Medulla oblongata (tissue), 1 donor: ENCODE results near the gene THAP4.

Source experiments
- DNase-seq: peaks from one replicate; pipeline ENCODE4 v3.0.0-alpha.2; 2015; ENCODE audit errors: extremely low spot score

The THAP4 gene

GRCh38 chr2:241640165-241640795 lies 3.3 kb upstream of the THAP4 start:
- DNase-seq: no peak

DNA sequence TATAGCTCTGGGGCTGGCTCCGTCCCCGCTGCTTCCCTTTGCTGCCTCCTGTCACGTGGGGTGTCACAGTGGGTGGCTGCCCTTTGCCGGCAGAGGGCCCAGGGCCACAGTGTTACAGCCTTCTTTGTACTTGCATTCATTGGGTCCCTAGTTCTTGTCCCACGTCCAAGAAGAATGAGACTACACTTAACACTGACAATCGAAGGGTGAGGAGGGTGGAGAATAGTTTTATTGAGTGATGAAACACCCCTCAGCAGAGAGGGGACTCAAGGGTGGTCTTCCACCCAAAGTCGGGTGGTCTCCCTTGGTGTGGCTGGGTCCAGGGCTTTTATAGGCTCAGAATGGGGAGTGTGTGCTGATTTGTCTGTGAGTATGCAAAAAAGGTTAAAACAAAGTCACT lies 2.4 kb upstream of the THAP4 start:
- DNase-seq: no peak

DNA sequence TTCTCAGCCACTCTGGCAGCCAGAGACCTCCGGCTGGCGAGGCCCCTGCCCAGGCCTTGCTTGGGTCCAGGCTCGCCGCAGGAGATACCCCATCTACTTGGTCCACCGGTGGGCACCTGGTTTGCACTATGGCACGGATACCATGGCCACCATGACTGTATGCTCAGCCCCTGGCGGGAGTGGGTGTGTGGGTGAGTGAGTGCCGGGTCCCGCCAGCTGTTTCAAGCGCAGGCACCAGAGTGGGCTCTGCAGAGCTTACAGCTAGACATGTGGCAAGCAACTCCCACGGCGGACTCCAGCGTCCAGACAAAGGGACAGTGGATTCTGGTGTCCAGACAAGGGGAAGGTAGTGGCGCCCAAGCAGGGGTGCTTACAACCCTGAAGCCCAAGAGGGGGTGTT lies 2.0 kb upstream of the THAP4 start:
- DNase-seq: no peak

DNA sequence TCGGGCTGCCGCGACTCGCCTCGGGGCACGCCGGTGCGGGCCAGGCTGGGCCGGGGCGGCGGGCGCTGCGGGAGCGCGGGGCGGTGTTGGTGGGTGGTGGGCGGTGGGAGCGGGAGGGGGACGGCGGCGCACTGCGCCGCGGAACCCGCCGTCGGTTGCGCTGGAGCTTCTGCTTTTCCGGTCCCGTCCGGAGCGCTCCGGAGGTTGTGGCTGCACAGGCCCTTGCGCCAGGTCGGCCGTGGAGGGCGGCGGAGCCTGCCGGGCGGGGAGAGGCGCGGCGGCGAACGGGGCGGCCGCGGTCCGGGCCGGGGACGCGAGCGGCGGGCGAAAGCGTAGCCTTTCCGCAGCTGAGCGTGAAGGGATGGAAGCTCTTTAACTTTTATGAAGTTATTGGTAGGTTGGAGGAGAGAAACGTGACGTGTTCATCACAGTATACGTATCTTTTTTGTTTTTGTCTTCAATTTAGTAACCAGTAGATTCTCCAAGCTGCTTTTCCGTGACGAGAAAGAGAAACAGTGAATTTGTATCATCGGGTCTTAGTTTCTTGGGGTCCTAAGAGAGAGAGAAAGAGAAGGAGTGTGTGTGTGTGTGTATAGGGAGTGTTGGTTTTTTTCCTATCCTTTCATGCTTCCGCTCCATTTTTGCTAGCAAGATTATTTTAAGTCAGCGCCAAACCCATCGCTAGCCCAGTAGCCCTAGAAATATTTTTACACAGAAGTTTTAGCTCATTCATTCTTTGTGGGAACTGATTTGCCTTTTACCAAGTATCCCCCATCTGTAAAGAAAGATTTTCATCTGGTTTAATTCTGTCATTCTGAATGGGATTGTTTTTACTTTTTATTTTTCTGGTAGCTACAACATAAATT lies 1.1 kb upstream of the THAP4 start:
- DNase-seq: no peak

- DNase-seq: no peak
These were observed 558 bp downstream of the THAP4 start for GRCh38 chr2:241636182-241637017.

DNA sequence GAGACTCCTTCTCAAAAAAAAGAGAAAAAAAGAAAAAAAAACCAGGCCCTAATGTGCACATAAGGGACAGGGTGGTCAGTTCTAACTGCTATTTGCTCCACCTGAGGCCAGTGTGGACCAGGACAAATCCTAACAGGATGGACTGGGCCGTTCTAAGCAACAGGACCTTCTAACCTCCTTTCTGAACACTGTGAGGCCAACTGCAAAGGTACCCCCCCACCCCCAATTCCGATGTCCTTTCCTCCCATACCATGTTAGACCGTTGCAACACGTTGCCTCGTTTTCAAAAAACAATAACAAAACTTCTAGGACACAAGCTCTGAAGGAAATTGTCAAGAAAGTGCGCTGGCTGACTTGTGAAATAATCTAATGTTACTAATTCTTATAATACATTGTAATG lies 1.2 kb downstream of the THAP4 start:
- no peak for DNase-seq

GRCh38 chr2:241633561-241633960 lies 3.4 kb downstream of the THAP4 start:
- DNase-seq: no peak

DNA sequence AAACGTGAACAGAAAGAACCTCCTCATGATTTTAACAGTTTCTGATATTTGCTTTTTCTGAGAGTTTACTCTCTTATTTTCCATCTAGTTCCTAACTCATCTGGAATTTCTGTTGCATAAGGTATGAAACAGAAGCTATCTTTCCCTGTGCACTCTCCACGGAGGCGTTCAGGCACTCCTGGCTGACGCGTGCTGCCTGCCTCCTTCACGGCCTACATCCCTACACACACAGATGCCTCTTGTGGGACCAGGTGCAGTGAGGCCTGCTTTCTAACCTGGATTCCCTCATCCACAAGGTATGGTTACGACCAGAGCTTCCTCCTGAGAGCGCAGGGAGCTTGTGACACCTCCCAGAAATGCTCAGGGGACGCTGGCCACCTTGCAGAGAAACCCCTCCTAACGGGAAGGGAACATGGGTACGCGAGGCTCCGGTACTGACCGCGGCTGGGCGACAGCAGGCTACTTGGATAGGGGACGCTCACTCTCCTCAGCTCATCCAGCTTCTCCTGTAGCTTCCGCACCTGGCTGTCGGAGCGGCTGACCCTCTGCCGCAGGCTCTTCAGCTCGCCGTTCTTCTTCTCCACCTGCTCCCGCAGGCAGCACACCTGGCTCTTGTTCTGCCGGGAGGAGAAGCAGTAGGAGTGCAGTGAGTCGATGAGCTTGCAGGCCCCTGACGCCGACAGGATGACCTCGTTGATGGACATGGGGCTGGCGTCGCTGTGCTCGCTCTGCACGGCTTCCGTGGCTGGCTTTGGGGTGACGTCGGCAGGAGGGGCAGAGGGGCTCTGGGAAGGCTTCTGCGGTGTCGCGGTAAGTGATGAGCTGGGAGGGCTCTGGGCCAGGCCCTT lies 4.3 kb downstream of the THAP4 start:
- no peak for DNase-seq

- peak; percentile 48 for DNase-seq
These were observed 7.1 kb downstream of the THAP4 start for GRCh38 chr2:241629762-241630435.

DNA sequence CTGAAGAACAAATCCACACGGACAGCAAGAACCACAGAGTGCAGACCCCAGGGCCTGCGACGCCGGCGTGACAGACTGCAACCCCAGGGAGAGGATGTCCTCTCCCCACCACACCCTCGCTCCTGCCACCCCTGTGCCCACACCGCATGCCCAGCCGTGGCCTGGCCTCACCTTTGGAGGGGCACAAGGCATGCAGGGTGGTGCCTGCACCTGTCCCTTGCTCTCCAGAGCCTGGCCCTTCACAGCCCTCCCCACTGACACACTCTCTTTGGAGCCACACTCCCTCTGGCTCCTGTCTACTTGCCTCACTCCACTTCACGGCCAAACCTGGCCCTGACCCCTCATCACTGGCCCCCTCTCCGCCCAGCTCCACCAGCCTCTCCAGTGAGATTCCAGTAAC lies 9.3 kb downstream of the THAP4 start:
- DNase-seq: no peak

DNA sequence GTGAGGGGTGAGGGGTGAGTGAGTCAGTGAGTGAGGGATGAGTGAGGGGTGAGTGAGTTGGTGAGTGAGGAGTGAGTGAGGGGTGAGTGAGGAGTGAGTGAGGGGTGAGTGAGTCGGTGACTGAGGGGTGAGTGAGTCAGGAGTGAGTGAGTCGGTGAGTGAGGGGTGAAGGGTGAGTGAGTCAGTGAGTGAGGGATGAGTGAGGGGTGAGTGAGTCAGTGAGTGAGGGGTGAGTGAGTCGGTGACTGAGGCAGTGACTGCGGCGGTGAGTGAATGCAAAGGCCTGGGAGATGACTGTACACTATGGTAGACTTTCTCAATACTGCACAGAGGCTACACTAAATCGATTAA lies 16.6 kb downstream of the THAP4 start:
- no peak for DNase-seq

GRCh38 chr2:241619597-241620418 lies 17.1 kb downstream of the THAP4 start:
- no peak for DNase-seq

GRCh38 chr2:241618829-241619228 lies 18.1 kb downstream of the THAP4 start:
- no peak for DNase-seq

GRCh38 chr2:241618296-241618805 lies 18.6 kb downstream of the THAP4 start:
- no peak for DNase-seq

DNA sequence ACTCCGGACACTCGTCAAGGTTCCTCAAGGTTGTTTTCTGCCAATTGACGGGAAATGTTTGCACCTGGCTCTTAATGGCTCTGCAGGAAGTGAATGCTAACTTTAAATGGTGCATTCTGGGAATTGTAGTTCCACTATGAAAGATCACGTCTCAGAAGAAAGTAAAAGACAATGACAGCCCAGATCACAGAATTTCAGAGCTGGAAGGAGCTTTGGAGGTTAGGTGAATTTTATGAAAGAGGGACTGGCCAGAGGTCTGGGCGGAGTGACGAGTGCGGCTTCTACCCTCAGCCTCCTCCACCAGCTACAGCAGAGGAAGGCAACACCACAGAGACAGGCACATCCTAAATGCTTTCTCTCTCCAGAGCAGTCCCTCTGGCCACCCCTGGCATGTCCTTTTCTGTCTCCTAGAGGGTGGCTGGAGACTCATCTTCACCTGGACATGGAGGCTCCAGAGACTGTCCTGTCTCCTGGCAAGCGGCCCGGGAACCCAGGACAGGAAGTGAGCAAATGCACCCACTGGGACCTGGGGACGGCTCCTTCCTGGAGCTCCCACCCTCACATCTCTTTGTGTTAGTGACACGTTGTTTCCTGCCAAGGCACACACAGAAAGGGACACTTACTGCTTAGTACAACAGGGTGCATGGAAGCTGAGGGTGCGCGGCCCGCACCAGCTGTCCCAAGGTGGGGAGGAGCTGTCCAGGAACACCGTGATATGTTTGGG lies 19.4 kb downstream of the THAP4 start:
- no peak for DNase-seq

- no peak for DNase-seq
These were observed 20.5 kb downstream of the THAP4 start for GRCh38 chr2:241616168-241617125.

GRCh38 chr2:241615522-241616052 lies 21.4 kb downstream of the THAP4 start:
- no peak for DNase-seq

DNA sequence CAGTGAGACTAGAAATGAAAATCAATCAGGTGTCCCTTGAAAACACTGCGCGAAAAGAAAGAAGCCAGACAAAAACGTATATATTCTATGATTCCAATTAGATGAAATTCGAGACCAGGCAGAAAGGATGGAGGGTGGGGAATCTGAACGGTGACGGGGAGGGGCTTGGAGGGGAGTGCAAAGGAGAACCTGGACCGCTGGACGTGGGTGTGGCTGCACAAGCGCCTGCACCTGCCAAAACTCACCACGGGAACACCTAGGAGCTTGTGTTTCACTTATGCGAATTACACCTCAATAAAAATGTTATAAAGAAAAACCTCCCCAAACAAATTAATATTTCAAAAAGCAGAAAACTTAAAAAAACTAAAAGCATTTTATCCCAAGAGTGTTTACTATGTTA lies 21.9 kb downstream of the THAP4 start:
- DNase-seq: no peak
